GM19463 (cell line): Measurements from ENCODE around the gene TMEM95.

Source experiments
- ATAC-seq: cut with Tn5 transposase; IDR thresholded peaks from one replicate; pipeline ENCODE4 v1.9.1; 2021; ENCODE audit warnings: mild to moderate bottlenecking, moderate library complexity; ENCODE audit not compliant: unreplicated experiment

Gene TMEM95

GRCh38 chr17:7355053-7355452 is at the start of gene TMEM95:
TMEM95 (plus strand) TSS chr17:7355156; CDS start chr17:7355205, 49 bp downstream.
- no peak for ATAC-seq

- ATAC-seq, result peak; percentile 74
Measured at GRCh38 chr17:7306911-7307685, 47.9 kb upstream of the TMEM95 start, which contains the start of gene EIF5A. EIF5A (plus strand) TSS chr17:7307628; CDS start chr17:7309636, 2,008 bp downstream.

GRCh38 chr17:7307686-7308624 is 47.0 kb upstream of the TMEM95 start:
- no peak for ATAC-seq

- no peak for ATAC-seq
Measured at GRCh38 chr17:7308625-7309433, 46.1 kb upstream of the TMEM95 start.

GRCh38 chr17:7309628-7310027 is 45.3 kb upstream of the TMEM95 start:
- no peak for ATAC-seq

GRCh38 chr17:7311110-7311705 is 43.7 kb upstream of the TMEM95 start:
- ATAC-seq, result no peak

GRCh38 chr17:7312432-7313087 is 42.4 kb upstream of the TMEM95 start:
- ATAC-seq, result no peak

GRCh38 chr17:7313088-7313889 is 41.7 kb upstream of the TMEM95 start:
- ATAC-seq, result no peak

- no peak for ATAC-seq
Measured at GRCh38 chr17:7313890-7314718, 40.9 kb upstream of the TMEM95 start.

GRCh38 chr17:7314719-7315569 is 40.0 kb upstream of the TMEM95 start, which contains the start of gene GPS2:
GPS2 (minus strand) TSS chr17:7315360; CDS start chr17:7315052, 308 bp downstream.
- ATAC-seq, result peak; percentile 89

GRCh38 chr17:7315570-7316235 is 39.3 kb upstream of the TMEM95 start:
- no peak for ATAC-seq

- ATAC-seq, result no peak
Measured at GRCh38 chr17:7317161-7317803, 37.7 kb upstream of the TMEM95 start.

GRCh38 chr17:7318121-7318860 is 36.7 kb upstream of the TMEM95 start:
- no peak for ATAC-seq

- no peak for ATAC-seq
Measured at GRCh38 chr17:7321466-7321865, 33.5 kb upstream of the TMEM95 start.

- ATAC-seq, result no peak
Measured at GRCh38 chr17:7322520-7323194, 32.3 kb upstream of the TMEM95 start.
